Effector memory CD4-positive, alpha-beta T cell (primary cell): ENCODE results near the gene POT1.
A peak's percentile ranks its signal among the peaks of the same experiment; 100 is the strongest.
"Not testable (repeated sequence)": the region's sequence is repeated elsewhere in the genome, so short reads cannot be mapped to it uniquely, and the experiment has no call there.

ENCODE experiments used
- DNase-seq, 3 donors: peaks; one replicate each; pipeline ENCODE4 v3.0.0-alpha.2; 2020
- H3K27ac ChIP-seq: 2 replicates; pipeline ENCODE4 v1.7.0; 2013; ENCODE audit warnings: mild to moderate bottlenecking, low read length, moderate library complexity; ENCODE audit not compliant: insufficient read depth, poor library complexity, severe bottlenecking
- H3K27me3 ChIP-seq: replicated peaks from 2 replicates; pipeline ENCODE4 v1.7.0; 2013; ENCODE audit warnings: mild to moderate bottlenecking, low read length; ENCODE audit not compliant: insufficient read depth, control insufficient read depth, poor library complexity, severe bottlenecking
- H3K36me3 ChIP-seq: 2 replicates; pipeline ENCODE4 v1.7.0; 2013; ENCODE audit warnings: mild to moderate bottlenecking, low read length, moderate library complexity; ENCODE audit not compliant: control insufficient read depth, insufficient read depth
- H3K4me1 ChIP-seq: 2 replicates; pipeline ENCODE4 v1.7.0; 2013; ENCODE audit warnings: low read length, mild to moderate bottlenecking; ENCODE audit not compliant: control insufficient read depth, insufficient read depth, poor library complexity, severe bottlenecking
- H3K4me3 ChIP-seq: 2 replicates; pipeline ENCODE4 v1.7.0; 2013; ENCODE audit warnings: low read length, low read depth, mild to moderate bottlenecking; ENCODE audit not compliant: insufficient read depth, poor library complexity, severe bottlenecking
- H3K9me3 ChIP-seq: 2 replicates; pipeline ENCODE4 v1.7.0; 2013; ENCODE audit warnings: mild to moderate bottlenecking, low read length, moderate library complexity; ENCODE audit not compliant: control insufficient read depth
- total RNA-seq, 3 donors: gene quantifications; one replicate each; lab custom pipeline; 2026; lab: John Stamatoyannopoulos, UW

POT1 gene, protein sequence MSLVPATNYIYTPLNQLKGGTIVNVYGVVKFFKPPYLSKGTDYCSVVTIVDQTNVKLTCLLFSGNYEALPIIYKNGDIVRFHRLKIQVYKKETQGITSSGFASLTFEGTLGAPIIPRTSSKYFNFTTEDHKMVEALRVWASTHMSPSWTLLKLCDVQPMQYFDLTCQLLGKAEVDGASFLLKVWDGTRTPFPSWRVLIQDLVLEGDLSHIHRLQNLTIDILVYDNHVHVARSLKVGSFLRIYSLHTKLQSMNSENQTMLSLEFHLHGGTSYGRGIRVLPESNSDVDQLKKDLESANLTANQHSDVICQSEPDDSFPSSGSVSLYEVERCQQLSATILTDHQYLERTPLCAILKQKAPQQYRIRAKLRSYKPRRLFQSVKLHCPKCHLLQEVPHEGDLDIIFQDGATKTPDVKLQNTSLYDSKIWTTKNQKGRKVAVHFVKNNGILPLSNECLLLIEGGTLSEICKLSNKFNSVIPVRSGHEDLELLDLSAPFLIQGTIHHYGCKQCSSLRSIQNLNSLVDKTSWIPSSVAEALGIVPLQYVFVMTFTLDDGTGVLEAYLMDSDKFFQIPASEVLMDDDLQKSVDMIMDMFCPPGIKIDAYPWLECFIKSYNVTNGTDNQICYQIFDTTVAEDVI
- 21.4 to 26.1 (median 23.7) reads per million in 3 donors for total RNA-seq

- H3K27me3 ChIP-seq: no peaks in the 10 kb centered on the region
- DNase-seq: peak; percentile 96 to 98 (median 96)
- peaks cover 2% of the 10 kb centered on the region for H3K36me3 ChIP-seq
- peak within 1 kb of the TSS; percentile 85 for H3K4me3 ChIP-seq
- H3K27ac ChIP-seq: peak within 1 kb of the TSS; percentile 81
- H3K4me1 ChIP-seq: peaks cover 4% of the 10 kb centered on the region
- no peaks in the 10 kb centered on the region for H3K9me3 ChIP-seq
These were observed at the start of gene POT1 for GRCh38 chr7:124929467-124930172. Gene POT1 (minus strand): TSS chr7:124929825. CDS start chr7:124897173, 32,652 bp downstream.

DNA sequence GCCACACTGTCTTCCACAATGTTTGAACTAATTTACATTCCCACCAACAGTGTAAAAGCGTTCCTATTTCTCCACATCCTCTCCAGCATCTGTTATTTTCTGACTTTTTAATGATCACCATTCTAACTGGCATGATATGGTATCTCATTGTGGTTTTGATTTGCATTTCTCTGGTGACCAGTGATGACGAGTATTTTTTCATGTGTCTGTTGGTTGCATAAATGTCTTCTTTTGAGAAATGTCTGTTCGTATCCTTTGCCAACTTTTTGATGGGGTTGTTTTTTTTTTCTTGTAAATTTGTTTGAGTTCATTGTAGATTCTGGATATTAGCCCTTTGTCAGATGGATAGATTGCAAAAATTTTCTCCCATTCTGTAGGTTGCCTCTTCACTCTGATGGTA, 45.5 kb upstream of the POT1 start:
- not testable (repeated sequence) for H3K36me3 ChIP-seq, DNase-seq, H3K27me3 ChIP-seq, H3K27ac ChIP-seq, H3K4me3 ChIP-seq, H3K9me3 ChIP-seq, H3K4me1 ChIP-seq

DNA sequence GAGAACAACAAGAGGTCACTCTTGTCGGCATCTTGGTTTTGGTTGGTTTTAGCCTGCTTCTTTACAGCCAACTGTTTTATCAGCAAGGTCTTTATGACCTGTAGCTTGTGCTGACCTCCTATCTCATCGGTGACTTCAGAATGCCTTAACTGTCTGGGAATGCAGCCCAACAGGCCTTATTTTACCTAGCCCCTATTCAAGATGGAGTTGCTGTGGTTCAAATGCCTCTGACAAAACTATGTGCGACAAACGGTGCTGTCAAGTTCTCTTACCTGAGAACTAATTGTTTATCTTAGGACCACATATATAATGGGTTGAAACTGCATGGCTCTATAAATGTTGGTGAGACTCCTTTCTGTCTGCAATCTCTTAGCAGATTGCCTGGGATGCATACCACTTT, 35.9 kb upstream of the POT1 start:
- Histone ChIP-seq H3K27ac (no peak overlapping the region), H3K36me3 (no peaks in the 10 kb centered on the region), H3K27me3 (no peaks in the 10 kb centered on the region), H3K4me1 (no peaks in the 10 kb centered on the region), H3K9me3 (no peaks in the 10 kb centered on the region), H3K4me3 (no peak overlapping the region)
- no peak for DNase-seq

DNA sequence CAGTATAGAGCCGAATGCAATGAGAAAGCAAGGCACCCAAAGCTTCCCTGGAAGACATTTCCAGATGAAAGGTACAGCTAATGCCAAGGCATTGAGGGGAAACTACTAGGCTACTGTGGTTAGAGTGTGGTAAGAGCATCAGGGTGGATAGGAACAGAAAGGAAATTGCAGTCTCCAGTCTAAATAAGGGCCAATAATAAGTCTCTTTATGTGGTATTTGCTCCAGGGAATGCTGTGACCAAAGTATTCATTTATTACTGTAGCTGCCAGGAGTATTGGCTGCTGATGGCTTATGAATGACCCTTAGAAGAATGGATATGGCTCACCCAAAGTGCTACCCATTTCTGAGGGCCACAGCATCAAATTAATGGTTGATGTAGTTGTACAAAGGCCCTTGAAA, 30.1 kb upstream of the POT1 start:
- no peak overlapping the region for H3K4me3 ChIP-seq
- no peaks in the 10 kb centered on the region for H3K36me3 ChIP-seq
- DNase-seq: no peak
- no peaks in the 10 kb centered on the region for H3K9me3 ChIP-seq
- H3K27me3 ChIP-seq: no peaks in the 10 kb centered on the region
- H3K4me1 ChIP-seq: no peaks in the 10 kb centered on the region
- H3K27ac ChIP-seq: no peak overlapping the region

- H3K27ac ChIP-seq, H3K36me3 ChIP-seq, H3K9me3 ChIP-seq, H3K4me3 ChIP-seq, DNase-seq, H3K27me3 ChIP-seq, H3K4me1 ChIP-seq: not testable (repeated sequence)
These were observed 28.3 kb upstream of the POT1 start for GRCh38 chr7:124957952-124958351.

- Histone ChIP-seq H3K27me3 (no peaks in the 10 kb centered on the region), H3K27ac (no peak overlapping the region), H3K4me1 (no peaks in the 10 kb centered on the region), H3K4me3 (no peak overlapping the region), H3K9me3 (no peaks in the 10 kb centered on the region), H3K36me3 (no peaks in the 10 kb centered on the region)
- no peak for DNase-seq
These were observed 26.5 kb upstream of the POT1 start for GRCh38 chr7:124956160-124956559.

DNA sequence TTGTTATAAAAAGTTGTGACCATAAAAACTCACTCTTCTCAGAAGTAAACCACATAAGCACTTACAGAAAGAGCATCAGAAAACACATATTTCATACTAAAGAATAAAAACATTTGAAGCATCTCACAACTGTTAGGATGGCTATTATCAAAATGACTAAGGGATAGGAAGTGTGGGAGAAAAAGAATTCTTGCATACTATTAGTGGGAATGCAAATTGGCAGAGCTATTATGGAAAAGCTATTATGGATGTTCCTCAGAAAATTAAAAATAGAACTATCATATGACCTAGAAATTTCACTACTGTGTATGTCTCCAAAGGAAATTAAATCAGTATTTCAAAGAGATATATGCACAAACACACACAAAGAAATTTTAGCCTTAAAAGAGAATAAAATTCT, 25.2 kb upstream of the POT1 start:
- Histone ChIP-seq H3K9me3 (no peaks in the 10 kb centered on the region), H3K27me3 (no peaks in the 10 kb centered on the region), H3K4me3 (no peak overlapping the region), H3K27ac (no peak overlapping the region), H3K4me1 (no peaks in the 10 kb centered on the region), H3K36me3 (no peaks in the 10 kb centered on the region)
- no peak for DNase-seq

DNA sequence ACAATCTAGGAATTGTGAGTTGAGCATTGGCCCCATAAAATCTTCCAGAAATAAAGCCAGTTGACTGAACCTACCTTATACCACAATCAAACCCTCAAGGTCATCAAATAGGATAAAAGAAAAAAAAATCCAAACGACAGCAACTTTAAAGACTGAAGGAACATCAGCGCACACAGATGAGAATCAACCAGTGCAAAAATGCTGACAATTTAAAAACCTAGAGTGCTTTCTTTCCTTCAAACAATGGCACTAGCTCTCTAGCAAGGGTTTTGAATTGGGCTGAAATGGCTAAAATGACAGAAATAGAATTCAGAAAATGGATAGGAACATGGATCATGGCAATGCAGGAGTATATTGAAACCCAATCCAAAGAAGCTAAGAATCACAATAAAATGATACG, 16.1 kb upstream of the POT1 start:
- Histone ChIP-seq H3K9me3 (no peaks in the 10 kb centered on the region), H3K27me3 (no peaks in the 10 kb centered on the region), H3K4me3 (no peak overlapping the region), H3K36me3 (no peaks in the 10 kb centered on the region), H3K4me1 (no peaks in the 10 kb centered on the region), H3K27ac (no peak overlapping the region)
- no peak for DNase-seq

GRCh38 chr7:124943472-124943871, 13.8 kb upstream of the POT1 start:
- no peak for DNase-seq
- no peak overlapping the region for H3K27ac ChIP-seq
- no peak overlapping the region for H3K4me3 ChIP-seq
- H3K36me3 ChIP-seq: no peaks in the 10 kb centered on the region
- H3K4me1 ChIP-seq: no peaks in the 10 kb centered on the region
- no peaks in the 10 kb centered on the region for H3K9me3 ChIP-seq
- no peaks in the 10 kb centered on the region for H3K27me3 ChIP-seq

- Histone ChIP-seq H3K27ac (no peak overlapping the region), H3K4me3 (no peak overlapping the region), H3K4me1 (no peaks in the 10 kb centered on the region), H3K36me3 (no peaks in the 10 kb centered on the region), H3K27me3 (no peaks in the 10 kb centered on the region), H3K9me3 (no peaks in the 10 kb centered on the region)
- DNase-seq: no peak
These were observed 12.8 kb upstream of the POT1 start for GRCh38 chr7:124942399-124942798.
